GM12874 (cell line): ENCODE measurements around the gene COL11A1.
A peak's percentile ranks its signal among the peaks of the same experiment; 100 is the strongest.

Experiments used
- TF ChIP-seq, protein P1 (sequence below): IDR thresholded peaks from 2 replicates; pipeline ENCODE4 v1.5.1; 2011; ENCODE audit warnings: low read depth, mild to moderate bottlenecking, control low read depth, low read length, moderate library complexity; ENCODE audit not compliant: insufficient read depth

COL11A1 gene

GRCh38 chr1:103109311-103109920 lies 1.1 kb upstream of the COL11A1 start:
- TF ChIP-seq, protein P1, sequence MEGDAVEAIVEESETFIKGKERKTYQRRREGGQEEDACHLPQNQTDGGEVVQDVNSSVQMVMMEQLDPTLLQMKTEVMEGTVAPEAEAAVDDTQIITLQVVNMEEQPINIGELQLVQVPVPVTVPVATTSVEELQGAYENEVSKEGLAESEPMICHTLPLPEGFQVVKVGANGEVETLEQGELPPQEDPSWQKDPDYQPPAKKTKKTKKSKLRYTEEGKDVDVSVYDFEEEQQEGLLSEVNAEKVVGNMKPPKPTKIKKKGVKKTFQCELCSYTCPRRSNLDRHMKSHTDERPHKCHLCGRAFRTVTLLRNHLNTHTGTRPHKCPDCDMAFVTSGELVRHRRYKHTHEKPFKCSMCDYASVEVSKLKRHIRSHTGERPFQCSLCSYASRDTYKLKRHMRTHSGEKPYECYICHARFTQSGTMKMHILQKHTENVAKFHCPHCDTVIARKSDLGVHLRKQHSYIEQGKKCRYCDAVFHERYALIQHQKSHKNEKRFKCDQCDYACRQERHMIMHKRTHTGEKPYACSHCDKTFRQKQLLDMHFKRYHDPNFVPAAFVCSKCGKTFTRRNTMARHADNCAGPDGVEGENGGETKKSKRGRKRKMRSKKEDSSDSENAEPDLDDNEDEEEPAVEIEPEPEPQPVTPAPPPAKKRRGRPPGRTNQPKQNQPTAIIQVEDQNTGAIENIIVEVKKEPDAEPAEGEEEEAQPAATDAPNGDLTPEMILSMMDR = no peak

DNA sequence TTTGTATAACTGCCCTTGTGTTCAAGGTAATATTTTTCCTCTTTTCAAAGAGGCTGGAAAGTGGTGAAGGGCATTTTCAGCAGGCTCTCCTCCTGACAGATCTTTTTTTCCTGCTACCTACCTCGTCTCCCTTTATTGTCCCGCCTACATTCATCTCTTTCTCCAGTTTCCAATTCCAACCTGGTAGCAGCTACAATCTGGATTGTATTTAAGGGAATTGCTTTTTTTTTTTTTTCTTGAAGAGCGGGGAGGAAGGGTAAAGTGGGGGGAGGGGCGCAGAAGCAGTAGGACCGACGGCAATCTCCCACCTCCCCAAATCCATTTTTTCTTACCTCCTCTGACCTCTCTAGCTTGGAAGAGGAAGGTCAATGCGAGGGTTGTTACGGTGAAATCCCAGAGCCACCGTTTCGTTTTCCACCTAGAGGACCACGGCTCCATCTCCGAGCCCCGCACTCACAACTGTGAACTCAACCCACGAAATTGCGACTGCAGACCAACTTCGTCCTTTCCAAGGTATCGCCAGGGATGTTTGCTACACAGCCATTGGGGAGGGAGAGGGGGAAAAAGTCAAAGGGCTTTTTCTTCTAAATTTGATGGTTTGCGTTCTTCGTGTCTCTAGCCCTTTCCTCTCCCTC lies 464 bp downstream of the COL11A1 start:
- TF ChIP-seq, protein P1 = no peak

DNA sequence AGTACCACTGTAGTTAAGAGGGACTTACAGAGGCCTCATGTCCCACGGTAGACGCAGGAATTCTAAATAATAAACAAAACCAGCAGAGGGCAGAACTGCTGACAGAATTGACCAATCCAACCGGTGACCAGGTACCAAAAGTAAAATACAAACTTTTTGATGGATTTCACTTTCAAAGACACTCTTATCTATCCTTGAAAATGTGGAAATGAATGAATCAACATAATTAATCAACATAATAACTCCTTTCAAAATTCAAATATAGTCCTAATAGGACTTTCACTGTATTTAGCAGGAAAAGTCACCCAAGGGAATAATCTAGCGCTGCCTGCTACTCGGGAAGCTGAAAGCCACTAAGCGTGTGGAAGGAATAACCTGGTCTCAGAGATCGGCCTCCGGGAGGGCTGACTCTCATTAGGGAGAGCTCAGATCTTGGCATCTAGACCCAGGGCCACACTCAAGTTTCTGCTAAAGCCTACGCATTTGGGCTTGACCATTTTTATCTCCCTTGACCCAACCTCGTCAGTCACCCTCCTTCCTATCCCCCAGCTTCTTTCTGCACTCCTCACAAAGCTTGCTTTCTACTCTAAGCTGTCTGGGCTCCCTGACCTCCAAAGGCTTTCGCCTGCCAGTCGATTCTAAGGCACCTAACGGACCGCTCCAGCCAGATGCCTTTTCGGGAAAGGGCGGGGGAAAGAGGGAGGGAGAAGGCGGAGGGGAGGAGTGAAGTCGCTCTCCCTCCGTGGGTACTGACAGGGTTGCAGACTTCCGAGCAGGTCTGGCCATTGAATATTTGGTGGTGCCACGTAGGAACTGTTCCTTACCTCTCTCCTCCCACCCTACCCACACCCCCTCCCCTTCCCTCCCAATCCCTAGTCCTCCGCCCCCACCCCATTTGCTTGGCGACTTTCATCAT lies 1.6 kb downstream of the COL11A1 start:
- TF ChIP-seq, protein P1 = peak; percentile 21; the same call in 1 of the 2 replicates

DNA sequence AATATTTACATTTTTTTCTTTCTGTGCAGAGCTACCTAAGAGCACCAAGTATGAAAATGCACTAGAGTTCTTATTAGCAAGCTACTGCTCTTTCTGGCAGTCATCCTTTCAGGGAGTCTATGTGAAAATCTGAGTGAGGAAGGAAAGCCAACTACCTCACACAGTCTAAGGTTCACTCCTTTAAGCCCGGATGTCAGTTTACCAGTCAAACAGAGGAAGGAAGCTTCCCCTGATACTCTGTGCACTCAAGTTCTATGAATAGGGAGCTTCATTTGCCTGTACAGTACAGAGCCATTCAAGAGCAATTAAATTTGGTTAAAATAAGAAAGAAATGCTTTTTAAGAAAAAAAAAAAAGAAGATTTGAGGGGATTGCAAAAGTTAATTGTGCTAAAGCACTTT lies 6.9 kb downstream of the COL11A1 start:
- TF ChIP-seq, protein P1 = no peak

DNA sequence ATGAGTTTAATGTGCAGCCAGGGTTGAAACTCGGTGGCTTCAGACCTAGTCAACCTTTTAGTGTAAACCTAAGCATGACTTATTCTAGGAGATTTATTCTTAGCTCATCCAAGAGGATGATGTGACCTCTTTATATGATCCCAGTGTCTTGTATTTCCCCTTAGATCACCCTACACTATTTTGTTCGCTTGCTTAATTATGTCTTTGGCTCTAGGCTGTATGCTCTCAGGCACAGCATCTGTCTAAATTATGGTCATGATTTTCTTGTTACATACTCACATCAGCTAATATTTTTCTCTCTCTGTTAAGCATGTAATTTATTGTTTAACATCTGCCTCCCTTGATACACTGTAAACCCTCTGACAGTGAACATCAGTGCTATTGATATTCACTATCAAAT lies 19.1 kb downstream of the COL11A1 start:
- TF ChIP-seq, protein P1 = no peak

DNA sequence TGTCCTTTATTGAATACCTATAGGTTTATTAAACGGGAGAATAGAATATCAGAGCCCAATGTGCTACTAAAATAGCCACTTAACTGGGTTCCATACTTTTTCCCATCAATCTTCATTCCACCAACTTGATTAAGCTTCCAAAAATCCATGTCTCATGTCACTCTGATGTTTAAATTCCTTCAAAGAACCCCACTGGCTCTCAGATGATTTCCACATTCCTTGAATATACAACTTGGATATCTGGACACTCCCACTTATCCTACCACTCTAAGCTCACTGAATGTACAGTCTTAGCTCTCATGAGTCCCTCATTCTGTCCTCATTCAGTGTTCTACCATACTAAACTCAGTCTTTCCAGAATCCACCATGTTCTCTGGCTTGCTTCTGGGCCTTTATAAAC lies 21.1 kb downstream of the COL11A1 start:
- TF ChIP-seq, protein P1 = no peak

GRCh38 chr1:103084181-103084580 lies 24.1 kb downstream of the COL11A1 start:
- TF ChIP-seq, protein P1 = no peak
